Nephron (organoid): ENCODE measurements around the gene RNU5B-1.

Source experiments
- H3K27ac Mint-ChIP-seq, 3 experiments: 2 replicates each; pipeline ENCODE4 v1.8.0; 2020; ENCODE audit warnings: mixed read lengths in 3 of 3, mild to moderate bottlenecking in 2 of 3, moderate library complexity in 1 of 3
- H3K27me3 Mint-ChIP-seq: 2 replicates; pipeline ENCODE4 v1.8.0; 2021; ENCODE audit warnings: low read depth, mild to moderate bottlenecking, moderate library complexity, mixed read lengths
- H3K36me3 Mint-ChIP-seq: 2 replicates; pipeline ENCODE4 v1.8.0; 2020; ENCODE audit warnings: low read depth, mixed read lengths
- H3K4me1 Mint-ChIP-seq: 2 replicates; pipeline ENCODE4 v1.8.0; 2020; ENCODE audit warnings: mixed read lengths
- H3K4me3 Mint-ChIP-seq, 3 experiments: 2 replicates each; pipeline ENCODE4 v1.8.0; 2020; ENCODE audit warnings: mild to moderate bottlenecking in 3 of 3, mixed read lengths in 3 of 3, moderate library complexity in 2 of 3
- H3K9me3 Mint-ChIP-seq: 2 replicates; pipeline ENCODE4 v1.8.0; 2020; ENCODE audit warnings: mixed read lengths
- CTCF ChIP-seq, 3 experiments: fragments of 200-600 bp; sonication (generic); IDR thresholded peaks; one replicate each; pipeline ENCODE4 v1.5.0; 2021; ENCODE audit warnings: antibody characterized with exemption in 3 of 3; ENCODE audit not compliant: unreplicated experiment in 3 of 3

The RNU5B-1 gene

GRCh38 chr15:65338366-65338765, 33.9 kb downstream of the RNU5B-1 start:
- peaks cover 24% of the 10 kb centered on the region for H3K4me1 Mint-ChIP-seq
- H3K27me3 Mint-ChIP-seq = peaks cover 8% of the 10 kb centered on the region
- no peaks in the 10 kb centered on the region for H3K36me3 Mint-ChIP-seq
- H3K9me3 Mint-ChIP-seq = no peaks in the 10 kb centered on the region
- no peak for TF ChIP-seq CTCF (IDR thresholded peaks at IDR 0.05; ENCODE audit: unreplicated experiment in 3 of 3)
- H3K4me3 Mint-ChIP-seq = no peak overlapping the region
- peak overlapping the region in 2 of 3 experiments; percentile 34 to 68 for H3K27ac Mint-ChIP-seq

- H3K9me3 Mint-ChIP-seq = no peaks in the 10 kb centered on the region
- TF ChIP-seq CTCF (IDR thresholded peaks at IDR 0.05; ENCODE audit: unreplicated experiment in 3 of 3) = no peak
- H3K4me1 Mint-ChIP-seq = peaks cover 24% of the 10 kb centered on the region
- H3K36me3 Mint-ChIP-seq = no peaks in the 10 kb centered on the region
- peaks cover 8% of the 10 kb centered on the region for H3K27me3 Mint-ChIP-seq
- H3K27ac Mint-ChIP-seq = peak overlapping the region in 2 of 3 experiments; percentile 34 to 68
- H3K4me3 Mint-ChIP-seq = no peak overlapping the region
These were observed 34.3 kb downstream of the RNU5B-1 start for GRCh38 chr15:65338823-65339222.

- peaks cover 8% of the 10 kb centered on the region for H3K27me3 Mint-ChIP-seq
- no peaks in the 10 kb centered on the region for H3K9me3 Mint-ChIP-seq
- H3K36me3 Mint-ChIP-seq = no peaks in the 10 kb centered on the region
- H3K4me1 Mint-ChIP-seq = peaks cover 24% of the 10 kb centered on the region
- H3K4me3 Mint-ChIP-seq = peak overlapping the region in 1 of 3 experiments; percentile 26
- peak overlapping the region; percentile 24 to 82 (median 49) for H3K27ac Mint-ChIP-seq
- no peak for TF ChIP-seq CTCF (IDR thresholded peaks at IDR 0.05; ENCODE audit: unreplicated experiment in 3 of 3)
These were observed 34.9 kb downstream of the RNU5B-1 start for GRCh38 chr15:65339416-65339815.

GRCh38 chr15:65339920-65340319, 35.4 kb downstream of the RNU5B-1 start:
- Mint-ChIP-seq H3K4me1 (peaks cover 24% of the 10 kb centered on the region), H3K4me3 (peak overlapping the region in 1 of 3 experiments; percentile 26), H3K27me3 (peaks cover 11% of the 10 kb centered on the region), H3K27ac (peak overlapping the region; percentile 24 to 82 (median 49)), H3K36me3 (no peaks in the 10 kb centered on the region), H3K9me3 (no peaks in the 10 kb centered on the region)
- TF ChIP-seq CTCF (IDR thresholded peaks at IDR 0.05; ENCODE audit: unreplicated experiment in 3 of 3) = no peak

- H3K4me1 Mint-ChIP-seq = peaks cover 34% of the 10 kb centered on the region
- no peak for TF ChIP-seq CTCF (IDR thresholded peaks at IDR 0.05; ENCODE audit: unreplicated experiment in 3 of 3)
- H3K36me3 Mint-ChIP-seq = peaks cover 6% of the 10 kb centered on the region
- peaks cover 13% of the 10 kb centered on the region for H3K27me3 Mint-ChIP-seq
- H3K4me3 Mint-ChIP-seq = no peak overlapping the region
- H3K9me3 Mint-ChIP-seq = no peaks in the 10 kb centered on the region
- no peak overlapping the region for H3K27ac Mint-ChIP-seq
These were observed 38.0 kb downstream of the RNU5B-1 start for GRCh38 chr15:65342493-65342892.

GRCh38 chr15:65343374-65343981, 39.0 kb downstream of the RNU5B-1 start:
- Mint-ChIP-seq H3K36me3 (peaks cover 11% of the 10 kb centered on the region), H3K27ac (peak overlapping the region in 2 of 3 experiments; percentile 4 to 23), H3K4me1 (peaks cover 32% of the 10 kb centered on the region), H3K4me3 (no peak overlapping the region), H3K9me3 (no peaks in the 10 kb centered on the region), H3K27me3 (peaks cover 13% of the 10 kb centered on the region)
- TF ChIP-seq CTCF (IDR thresholded peaks at IDR 0.05; ENCODE audit: unreplicated experiment in 3 of 3) = no peak
